NOMO-1 treated with dmso at 0.1 percent for 144 hours (cell line): ENCODE data around the gene CD244.

Source experiments
- DNase-seq: peaks from one replicate; lab custom pipeline; 2025; ENCODE audit not compliant: unreplicated experiment; lab: John Stamatoyannopoulos, UW

CD244 gene

DNA sequence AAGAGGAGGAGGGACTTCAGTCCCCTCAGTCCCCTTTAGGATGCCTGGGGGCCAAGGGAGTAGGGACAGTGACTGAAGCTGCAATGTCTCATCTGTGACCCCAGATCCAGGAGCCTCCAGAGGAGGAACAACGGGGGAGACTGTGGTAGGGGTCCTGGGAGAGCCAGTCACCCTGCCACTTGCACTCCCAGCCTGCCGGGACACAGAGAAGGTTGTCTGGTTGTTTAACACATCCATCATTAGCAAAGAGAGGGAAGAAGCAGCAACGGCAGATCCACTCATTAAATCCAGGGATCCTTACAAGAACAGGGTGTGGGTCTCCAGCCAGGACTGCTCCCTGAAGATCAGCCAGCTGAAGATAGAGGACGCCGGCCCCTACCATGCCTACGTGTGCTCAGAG, 48.4 kb downstream of the CD244 start:
- DNase-seq, result no peak

DNA sequence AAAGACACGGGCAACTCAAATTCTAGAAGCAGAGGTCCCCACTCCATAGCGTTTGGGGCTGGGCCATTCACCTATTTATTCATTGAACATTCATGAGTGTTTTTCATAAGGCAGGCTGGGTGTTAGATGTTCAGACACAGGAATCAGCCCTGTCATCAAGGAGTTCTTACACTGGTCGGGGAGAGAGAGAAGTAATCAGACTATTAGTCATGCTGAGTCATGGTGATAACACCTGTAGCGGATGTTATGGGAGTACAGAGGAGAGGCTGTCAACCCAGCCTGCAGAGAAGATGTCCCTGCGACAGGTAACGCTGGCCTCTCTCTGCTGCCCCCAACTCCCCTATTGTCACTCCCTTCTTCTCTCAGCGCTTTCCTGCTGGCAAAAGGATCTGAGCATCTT, 49.5 kb downstream of the CD244 start:
- DNase-seq, result no peak

DNA sequence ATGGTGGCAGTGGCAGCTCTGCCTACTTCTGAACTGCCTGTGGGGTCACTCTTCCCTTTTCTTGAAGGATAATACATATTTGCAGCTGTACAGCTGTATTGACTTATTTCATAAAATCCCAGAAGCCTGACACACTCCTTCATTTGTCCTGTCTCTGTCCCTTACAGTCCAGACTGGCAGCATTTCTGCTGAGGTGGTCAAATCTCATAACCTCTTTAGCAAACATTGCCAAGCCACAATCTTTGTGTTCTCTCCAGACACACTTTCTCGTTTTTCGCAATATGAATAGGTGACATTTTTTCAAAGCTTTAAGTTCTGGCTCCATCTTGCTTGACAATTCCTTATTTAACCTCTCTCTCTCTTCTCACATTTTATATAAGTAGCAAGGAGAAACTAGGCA, 51.5 kb downstream of the CD244 start:
- DNase-seq, result no peak

DNA sequence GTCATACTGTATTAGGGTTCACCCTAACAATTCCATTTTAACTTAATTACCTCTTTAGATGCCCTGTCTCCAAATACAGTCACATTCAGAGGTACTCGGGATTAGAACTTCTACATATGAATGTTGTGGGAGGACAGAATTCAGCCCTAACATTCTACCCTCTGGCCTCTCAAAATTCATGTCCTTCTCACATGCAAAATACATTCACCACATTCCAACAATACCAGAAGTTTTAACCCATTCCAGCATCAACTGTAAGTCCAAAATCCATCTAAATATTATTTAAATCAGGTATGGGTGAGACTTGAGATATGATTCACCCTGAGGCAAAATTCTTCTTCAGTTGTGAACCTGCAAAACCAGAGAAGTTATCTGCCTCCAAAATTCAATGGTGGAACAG, 52.2 kb downstream of the CD244 start:
- DNase-seq, result no peak

DNA sequence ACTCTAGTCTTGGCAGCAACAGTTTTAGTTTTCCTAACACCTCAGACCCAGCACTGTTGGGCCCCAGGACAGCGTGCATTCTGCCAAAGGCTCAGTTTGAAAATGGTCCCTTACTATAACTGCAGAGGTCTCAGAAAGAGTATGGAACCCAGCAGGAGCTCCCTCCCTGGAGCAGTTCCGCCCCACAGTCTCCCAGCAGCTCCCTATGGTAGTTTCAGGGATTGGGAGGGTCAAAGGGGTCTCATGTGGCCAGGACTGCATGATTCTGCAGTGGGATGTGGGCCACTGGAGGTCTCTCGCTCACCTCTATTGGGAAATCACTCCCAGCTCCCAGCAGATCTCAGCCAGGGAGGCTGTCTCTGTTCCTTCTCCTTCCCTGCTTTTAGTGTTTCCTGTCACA, 54.4 kb downstream of the CD244 start:
- DNase-seq, result no peak

DNA sequence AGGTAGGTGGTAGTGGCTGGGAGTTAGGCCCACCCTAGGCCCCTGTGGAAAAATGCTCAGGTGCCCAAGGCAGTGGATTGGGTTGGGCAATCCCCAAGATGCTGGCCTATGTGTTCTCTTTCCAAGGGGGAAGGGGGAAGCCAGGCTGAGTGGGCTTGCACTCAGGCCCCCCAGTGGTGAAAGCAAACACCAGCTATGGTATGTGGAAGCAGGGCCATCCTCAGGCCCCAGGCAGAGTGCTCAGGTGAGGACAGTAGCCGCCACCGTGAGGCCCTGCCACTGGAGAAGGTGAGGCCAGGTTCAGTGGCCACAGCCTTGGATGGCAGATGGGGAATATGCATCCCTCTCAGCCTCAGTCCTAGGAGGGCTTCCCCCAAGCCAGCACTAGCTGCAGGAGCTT, 54.9 kb downstream of the CD244 start:
- DNase-seq, result no peak

DNA sequence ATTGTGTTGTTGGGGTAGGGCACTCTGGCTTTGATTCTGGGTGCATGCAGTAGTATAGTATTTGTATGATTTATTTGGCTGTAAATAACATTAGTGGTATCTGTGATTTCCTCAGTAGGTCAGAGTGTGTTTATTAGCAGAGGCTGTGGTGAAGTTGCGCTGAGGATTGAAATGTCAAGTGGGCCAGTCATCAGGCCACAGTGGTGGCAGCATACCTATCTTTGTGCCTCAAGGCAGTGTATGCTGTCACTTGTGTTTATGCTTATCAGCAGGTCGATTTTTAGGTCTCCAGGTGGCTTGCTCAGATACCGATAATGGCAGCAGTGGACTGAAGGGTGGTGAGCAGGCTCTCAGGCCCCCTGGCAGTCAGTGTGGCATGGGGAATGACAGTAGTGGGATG, 55.4 kb downstream of the CD244 start:
- no peak for DNase-seq

DNA sequence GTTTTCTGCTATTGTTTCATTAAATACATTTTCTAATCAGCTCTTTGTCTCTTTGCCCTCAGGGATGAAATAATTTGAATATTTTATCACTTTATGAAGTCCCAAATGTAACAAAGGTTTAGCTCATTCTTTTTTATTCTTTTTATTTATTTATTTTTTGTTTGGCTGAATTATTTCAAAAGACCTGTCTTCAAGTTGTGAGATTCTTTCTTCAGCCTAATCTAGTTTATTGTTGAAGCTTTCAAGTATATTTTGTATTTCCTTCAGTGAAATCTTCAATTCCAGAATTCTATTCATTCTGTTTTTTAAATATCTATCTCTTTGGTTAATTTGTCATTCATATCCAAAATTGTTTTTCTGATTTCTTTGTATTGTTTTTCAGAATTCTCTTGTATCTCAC, 55.9 kb downstream of the CD244 start:
- no peak for DNase-seq

DNA sequence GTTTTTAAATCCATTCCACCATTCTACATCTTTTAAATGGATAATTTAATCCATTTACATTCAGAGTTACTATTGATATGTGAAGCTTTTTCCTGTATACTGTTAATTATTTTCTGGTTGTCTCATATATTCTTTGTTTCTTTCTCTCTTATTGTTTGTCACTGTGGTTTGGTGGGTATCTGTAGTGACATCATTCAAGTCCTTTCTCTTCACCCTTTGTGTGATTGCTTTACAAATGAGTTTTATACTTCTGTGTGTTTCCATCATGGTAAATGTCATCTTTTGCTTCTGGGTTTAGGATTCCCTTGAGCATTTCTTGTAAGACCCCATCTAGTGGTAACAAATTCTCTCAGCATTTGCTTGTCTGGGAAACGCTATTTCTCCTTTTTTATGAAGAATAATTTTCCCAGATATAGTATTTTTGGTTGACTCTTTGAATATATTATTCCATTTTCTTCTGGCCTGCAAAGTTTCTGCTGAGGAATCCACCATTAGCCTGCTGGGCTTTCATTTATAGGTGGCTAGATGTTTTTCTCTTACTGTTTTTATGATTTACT, 56.5 kb downstream of the CD244 start:
- DNase-seq, result no peak

DNA sequence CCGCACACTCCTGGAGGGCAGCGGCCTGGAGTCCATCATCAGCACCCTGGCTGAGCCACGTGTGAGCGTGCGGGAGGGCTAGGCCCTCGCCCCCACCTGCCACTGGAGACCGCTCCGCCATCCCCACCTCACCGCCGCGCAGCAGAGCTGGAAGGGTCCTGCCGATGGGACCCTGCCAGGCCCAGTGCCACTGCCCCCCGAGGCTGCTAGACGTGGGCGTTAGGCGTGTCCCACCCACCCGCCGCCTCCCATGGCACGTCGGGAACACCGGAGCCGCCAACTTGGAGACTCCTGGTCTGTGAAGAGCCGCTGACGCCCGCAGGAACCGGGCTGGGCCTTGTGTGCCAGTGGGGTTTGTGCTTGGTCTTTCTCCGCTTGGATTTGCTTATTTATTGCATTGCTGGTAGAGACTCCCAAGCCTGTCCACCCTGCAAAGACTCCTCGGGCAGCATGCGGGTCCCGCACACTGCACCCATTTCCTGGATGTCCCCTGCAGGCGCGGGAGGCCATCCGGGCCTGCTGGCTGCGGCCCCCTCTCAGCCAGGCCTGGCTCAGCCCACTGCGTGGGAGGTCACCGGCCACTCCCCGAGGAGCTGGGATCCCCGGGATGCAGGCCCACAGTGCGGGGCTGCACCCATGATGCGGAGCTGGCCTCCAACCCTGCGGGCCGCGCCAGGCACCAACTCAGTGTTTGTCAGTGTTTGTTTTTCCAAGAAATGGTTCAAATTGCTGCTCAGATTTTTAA, 60.7 kb downstream of the CD244 start:
- DNase-seq, result no peak

DNA sequence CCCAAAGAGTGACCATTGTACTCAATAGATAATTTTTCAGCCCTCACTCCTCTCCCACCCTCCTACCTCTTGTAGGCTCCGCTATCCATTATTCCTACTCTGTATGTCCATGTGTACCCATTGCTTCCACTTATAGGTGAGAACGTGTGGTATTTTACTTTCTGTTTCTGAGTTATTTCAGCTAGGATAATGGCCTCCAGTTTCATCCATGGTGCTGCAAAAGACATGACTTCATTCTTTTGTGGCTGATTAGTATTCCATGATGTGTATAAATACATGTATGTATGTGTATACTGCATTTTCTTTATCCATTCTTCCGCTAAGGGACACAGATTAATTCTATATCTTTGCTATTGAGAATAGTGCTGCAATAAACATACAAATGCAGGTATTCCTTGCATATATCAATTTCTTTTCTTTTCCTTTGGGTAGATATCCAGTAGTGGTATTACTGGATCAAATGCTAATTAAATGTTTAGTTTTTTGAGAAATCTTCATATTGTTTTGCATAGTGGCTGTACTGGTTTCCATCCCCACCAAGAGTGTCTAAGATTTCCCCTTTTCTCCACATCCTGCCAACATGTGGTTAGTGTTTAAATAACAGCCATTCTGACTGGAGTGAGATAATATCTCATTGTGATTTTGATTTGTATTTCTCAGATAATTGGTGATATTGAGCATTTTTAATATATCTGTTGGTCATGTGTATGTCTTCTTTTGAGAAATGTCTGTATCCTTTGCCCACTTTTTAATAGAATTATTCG, 61.9 kb downstream of the CD244 start:
- no peak for DNase-seq

DNA sequence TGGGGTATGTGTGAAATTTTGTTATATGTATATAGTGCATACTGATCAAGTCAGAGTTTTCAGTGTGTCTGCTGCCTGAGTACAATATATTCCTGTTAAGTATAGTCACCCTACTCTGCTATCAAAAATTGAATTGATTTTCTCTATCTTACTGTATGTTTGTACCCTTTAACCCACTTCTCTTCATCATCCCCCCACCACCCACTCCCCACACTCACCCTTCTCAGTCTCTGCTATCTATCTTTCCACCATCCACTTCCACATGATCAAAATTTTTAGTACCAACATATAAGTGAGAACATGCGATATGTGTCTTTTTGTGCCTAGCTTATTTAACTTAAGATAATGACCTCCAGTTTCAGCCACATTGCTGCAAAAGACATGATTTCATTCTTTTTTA, 62.5 kb downstream of the CD244 start:
- no peak for DNase-seq

DNA sequence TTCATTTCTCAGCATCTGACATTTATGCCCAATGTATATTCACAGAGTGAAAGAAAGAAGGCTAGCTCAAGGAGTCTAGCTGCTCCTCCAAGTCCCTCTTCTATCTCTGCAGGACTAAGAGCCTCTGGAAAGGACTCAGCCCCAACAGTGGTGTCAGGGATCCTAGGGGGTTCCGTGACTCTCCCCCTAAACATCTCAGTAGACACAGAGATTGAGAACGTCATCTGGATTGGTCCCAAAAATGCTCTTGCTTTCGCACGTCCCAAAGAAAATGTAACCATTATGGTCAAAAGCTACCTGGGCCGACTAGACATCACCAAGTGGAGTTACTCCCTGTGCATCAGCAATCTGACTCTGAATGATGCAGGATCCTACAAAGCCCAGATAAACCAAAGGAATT, 63.0 kb downstream of the CD244 start:
- DNase-seq, result no peak

DNA sequence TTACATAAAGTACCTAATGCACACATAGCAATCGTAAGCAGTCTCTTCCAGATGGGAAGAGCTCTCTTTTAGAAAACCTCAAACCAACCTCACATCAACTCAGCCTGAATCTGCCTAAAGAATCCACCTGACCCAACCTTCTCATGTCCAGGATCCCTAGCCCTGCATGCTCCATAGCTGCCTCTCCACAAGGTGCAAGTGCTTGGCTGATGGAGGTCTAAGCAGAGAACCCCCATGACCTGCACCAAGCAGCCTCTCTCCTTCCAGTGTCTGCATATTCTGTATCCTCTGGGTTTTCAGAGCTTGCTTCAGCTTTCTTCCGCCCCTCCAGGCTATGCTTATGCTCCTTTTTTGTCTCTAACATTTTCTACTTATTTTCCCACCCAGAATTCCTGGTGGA, 64.2 kb downstream of the CD244 start:
- no peak for DNase-seq

DNA sequence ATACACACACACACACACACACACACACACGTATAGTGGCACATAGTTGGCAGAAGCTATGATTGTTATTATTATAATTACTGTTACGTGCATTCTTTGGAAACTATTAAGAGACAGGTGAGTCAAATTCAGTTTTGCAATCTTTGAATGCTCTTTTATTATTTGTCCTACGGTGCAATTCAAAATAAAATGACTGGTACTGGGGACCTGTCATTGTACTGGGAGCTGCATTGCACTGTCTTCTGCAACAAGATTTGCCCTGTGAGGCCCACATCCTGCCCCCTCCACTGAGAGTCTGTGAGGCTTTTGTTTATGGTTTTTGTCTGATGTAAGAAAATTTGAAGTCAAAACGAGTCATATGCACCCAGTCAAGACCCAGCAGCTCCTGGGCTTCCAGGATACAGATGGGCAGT, 64.8 kb downstream of the CD244 start:
- no peak for DNase-seq

DNA sequence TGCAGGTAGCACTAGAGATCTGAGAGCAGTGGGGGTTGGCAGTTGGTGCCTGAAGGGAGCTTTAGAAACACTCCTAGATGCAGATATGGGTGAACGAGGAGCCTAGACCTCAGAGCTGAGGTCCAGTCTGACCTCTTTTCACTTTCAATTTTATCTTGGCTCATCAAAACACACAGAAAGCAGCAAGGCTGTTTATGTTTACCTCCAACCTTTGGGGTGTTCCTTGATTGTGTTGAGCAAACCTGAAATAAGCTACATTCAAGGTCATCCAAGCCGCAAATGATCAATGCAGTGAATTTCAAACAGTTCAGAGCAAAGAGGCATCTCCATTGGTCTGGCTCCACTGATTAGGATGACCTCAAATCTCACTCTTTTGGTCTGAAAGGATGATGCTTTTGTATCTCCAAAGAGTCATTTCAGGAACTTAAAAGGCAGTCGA, 65.4 kb downstream of the CD244 start:
- DNase-seq, result no peak

DNA sequence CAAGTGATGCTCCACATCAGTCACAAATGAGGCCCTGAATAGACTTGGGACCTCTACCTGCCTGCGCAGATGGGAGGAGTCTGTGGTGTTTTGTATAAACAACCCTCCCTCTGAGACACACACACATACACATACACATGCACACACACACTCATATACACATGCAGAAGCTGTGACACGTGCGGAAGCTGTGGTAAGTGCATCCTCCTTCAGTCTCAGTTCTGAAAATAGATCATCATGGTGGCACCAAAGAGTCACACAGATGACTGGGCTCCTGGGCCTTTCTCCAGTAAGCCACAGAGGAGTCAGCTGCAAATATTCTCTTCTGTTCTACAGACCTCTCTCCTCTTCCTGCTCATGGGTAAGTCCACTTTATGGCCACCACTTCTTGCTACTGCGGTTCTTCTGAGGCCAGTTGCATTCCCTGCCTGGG, 66.7 kb downstream of the CD244 start, which contains the start of gene LY9:
TSS of gene LY9 (plus strand) at position 224 of the 433 bp plus-strand sequence. CDS start at position 238, 14 bp downstream.
- peak; percentile 49 for DNase-seq

DNA sequence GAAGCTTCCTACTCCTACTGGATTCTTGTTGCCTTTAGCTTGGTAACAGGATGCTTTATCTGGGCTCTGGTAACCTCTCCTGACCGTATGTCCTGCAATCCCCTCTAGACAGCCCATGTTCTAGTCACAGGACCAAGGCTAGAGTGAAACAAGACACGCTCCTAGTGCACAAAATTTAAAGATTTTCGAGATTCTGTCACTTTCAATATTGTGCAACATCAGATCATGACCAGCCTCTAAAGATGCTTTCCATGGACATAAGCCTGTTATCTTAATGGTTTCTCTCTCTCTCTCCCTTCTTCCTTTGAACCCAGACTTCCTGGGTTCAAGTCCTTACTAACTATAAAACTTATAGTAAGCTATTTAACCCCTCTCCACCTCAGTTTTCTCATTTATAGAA, 68.3 kb downstream of the CD244 start:
- DNase-seq, result no peak

DNA sequence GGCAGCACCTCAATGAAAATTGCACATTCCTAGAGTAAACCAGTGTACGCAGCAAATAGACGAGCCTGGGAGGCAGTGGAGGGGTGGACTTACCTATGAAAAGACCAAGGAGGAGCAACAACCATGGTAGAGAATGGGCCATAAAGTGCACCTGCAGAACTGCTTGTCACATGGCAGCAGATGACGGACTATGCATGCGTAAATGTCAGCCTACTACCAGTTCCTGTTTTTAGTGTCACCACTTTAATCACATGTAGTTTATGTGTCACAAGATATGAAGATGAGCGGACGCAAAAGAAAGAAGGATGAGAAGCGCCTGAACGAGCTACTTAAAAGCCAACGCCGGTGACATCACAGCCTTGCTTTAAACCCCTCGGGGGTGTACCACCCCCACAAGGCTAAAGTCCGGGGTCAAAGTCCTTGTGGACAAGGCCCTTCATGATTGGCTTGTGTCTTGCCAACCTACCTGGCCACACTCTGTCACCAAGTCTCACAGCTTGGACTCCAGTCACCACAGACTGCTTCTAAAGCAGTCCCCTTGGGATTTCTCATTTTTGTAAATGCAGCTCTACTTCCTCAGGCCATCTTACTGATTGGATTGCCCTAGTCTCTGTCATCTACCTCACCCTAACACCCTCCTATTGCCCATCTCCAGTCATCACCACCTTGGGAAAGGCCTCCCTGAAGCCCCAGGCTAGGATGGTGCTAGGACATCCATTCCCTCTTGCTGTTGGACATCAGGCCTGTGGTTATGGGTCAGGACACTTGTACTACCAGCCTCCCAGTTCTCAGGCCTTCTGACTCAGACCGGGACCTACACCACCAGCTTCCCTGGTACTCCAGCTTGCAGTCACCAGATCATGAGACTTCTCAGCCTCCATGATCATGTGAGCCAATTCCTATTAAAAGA, 72.7 kb downstream of the CD244 start:
- DNase-seq, result peak; percentile 17

DNA sequence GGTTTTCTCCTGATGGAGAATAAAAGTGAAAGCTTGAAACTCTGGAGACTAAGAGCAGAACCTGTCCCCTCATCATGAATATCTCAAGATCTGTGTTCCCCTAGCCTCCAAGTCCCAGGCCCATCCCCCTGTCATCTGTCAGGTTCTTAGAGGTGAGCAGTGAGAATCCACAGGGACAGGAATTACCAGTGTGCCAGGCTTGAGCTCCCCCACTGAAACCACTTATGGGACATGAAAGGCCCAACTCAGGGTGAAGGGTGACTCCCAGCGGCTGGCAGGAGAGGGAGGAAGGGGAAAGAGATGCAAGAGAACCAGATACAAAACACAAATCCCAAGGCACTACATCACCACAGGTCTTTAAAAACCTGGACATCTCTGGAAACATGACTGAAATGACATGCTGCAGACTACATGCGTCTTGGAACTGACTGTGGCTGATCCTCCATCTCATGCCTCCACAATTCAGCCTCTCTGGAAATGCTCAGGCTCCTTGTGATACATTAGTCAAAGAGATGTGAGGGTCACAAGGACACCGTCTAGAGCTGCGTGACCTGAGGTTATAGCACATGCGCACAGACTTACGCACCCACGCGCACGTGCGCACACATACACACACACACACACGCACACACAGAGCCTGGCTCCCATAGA, 73.5 kb downstream of the CD244 start:
- DNase-seq, result no peak
